Measurements from ENCODE around the gene TRMT10A.

- TF ChIP-seq POLR2A (IDR thresholded peaks at IDR 0.05; ENCODE audit: low read length) (no peak), CTCF (IDR thresholded peaks at IDR 0.05) (no peak), EP300 (IDR thresholded peaks at IDR 0.05) (no peak), FOSL2 (IDR thresholded peaks at IDR 0.05) (no peak), FOSL2 (CRISPR knock-in tag; IDR thresholded peaks at IDR 0.05) (no peak), HDAC2 (IDR thresholded peaks at IDR 0.05) (no peak), CHD4 (IDR thresholded peaks at IDR 0.05; ENCODE audit: borderline replicate concordance) (no peak), MAX (IDR thresholded peaks at IDR 0.05) (no peak), MAZ (IDR thresholded peaks at IDR 0.05; ENCODE audit: borderline replicate concordance, low read depth, low read length) (no peak), CEBPB (IDR thresholded peaks at IDR 0.05) (no peak), MYC (IDR thresholded peaks at IDR 0.05; ENCODE audit: borderline replicate concordance, low read length) (no peak), SREBF2 (IDR thresholded peaks at IDR 0.05) (no peak)
Measured at GRCh38 chr4:99587803-99588202, 24.0 kb upstream of the TRMT10A start.
